Esophagus muscularis mucosa (tissue), 2 donors: Measurements from ENCODE around the gene ADAMTS13.

Experiments
- POLR2A ChIP-seq: fragments of 450-650 bp; IDR thresholded peaks from one replicate; pipeline ENCODE4 v1.6.1; 2017; ENCODE audit warnings: antibody characterized with exemption, moderate library complexity, mild to moderate bottlenecking, low read depth
- POLR2AphosphoS5 ChIP-seq, 2 donors: sonication (generic); formaldehyde crosslinking; IDR thresholded peaks; one replicate each; pipeline ENCODE4 v1.6.1; 2017; ENCODE audit warnings: antibody characterized with exemption in 2 of 2

DNA sequence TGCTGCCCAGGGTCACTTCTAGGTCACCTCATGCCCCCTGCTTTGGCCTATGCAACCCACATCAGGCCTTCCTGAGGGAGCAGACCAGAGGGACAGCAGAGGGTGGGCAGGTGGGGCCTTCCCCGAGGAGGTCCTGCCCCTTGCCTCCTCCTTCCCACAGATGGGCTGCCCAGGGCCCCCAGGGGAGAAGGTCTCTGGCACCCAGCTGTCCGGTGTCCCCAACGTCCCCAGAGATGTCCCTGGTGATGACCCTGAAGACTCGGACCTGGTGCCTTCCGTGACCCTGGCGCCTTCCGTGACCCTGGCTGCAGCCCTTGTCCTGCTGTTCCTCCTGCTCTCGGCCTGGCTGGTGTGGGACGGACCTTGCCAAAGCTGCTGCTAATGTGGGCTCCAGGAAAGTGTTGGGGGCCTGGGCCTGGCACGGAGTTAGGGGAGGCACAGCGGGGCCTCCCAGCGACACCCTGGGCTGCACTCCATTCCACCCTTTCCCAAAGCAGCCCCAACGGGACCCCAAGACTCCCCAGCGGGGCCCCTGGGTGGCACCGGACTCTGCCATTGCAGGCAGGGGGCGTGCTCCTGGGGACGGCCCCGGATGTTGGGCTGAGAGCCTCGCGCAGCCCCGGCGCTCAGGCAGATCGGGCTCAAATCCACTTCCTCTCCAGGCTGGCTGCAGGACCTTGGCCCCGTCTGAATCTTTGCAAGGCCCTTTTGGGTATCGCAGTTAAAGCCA, 63.5 kb downstream of the ADAMTS13 start:
- no peak for TF ChIP-seq POLR2A
- no peak for TF ChIP-seq POLR2AphosphoS5 (IDR thresholded peaks at IDR 0.05)
